Mucosa of rectum (tissue), 2 donors: Measurements from ENCODE around the gene PLCH1.

Experiments used
- H3K27ac ChIP-seq, 2 donors: one replicate each; pipeline ENCODE4 v1.7.0; 2013; ENCODE audit warnings: inconsistent platforms in 2 of 2, low read depth in 2 of 2, low read length in 2 of 2
- H3K27me3 ChIP-seq, 2 donors: one replicate each; pipeline ENCODE4 v1.7.0; 2013; ENCODE audit warnings: low read length in 2 of 2; ENCODE audit not compliant: control insufficient read depth in 2 of 2, insufficient read depth in 2 of 2
- H3K36me3 ChIP-seq, 2 donors: one replicate each; pipeline ENCODE4 v1.7.0; 2013; ENCODE audit warnings: low read length in 2 of 2; ENCODE audit not compliant: control insufficient read depth in 2 of 2, insufficient read depth in 2 of 2
- H3K4me1 ChIP-seq, 2 donors: one replicate each; pipeline ENCODE4 v1.7.0; 2013; ENCODE audit warnings: low read length in 2 of 2, mild to moderate bottlenecking in 1 of 2; ENCODE audit not compliant: control insufficient read depth in 2 of 2, insufficient read depth in 2 of 2
- H3K4me3 ChIP-seq, 2 donors: one replicate each; pipeline ENCODE4 v1.7.0; 2013; ENCODE audit warnings: low read length in 2 of 2
- H3K9ac ChIP-seq, 2 donors: one replicate each; pipeline ENCODE4 v1.7.0; 2013; ENCODE audit warnings: low read length in 2 of 2, low read depth in 1 of 2, mild to moderate bottlenecking in 1 of 2
- H3K9me3 ChIP-seq, 2 donors: one replicate each; pipeline ENCODE4 v1.7.0; 2013; ENCODE audit warnings: low read length in 2 of 2; ENCODE audit not compliant: control insufficient read depth in 2 of 2
- donor health status: healthy.
- donor health status: Normal muscosa, but diverticular disease.

The PLCH1 gene

GRCh38 chr3:155369735-155370134 lies 375.1 kb downstream of the PLCH1 start:
- Histone ChIP-seq H3K9ac (no peak overlapping the region), H3K9me3 (peaks cover 0 to 3% of the 10 kb centered on the region in 2 donors), H3K4me3 (no peak overlapping the region), H3K36me3 (no peaks in the 10 kb centered on the region), H3K27ac (no peak overlapping the region), H3K4me1 (no peaks in the 10 kb centered on the region), H3K27me3 (no peaks in the 10 kb centered on the region)

- no peaks in the 10 kb centered on the region for H3K4me1 ChIP-seq
Observed at GRCh38 chr3:155369244-155369643, 375.6 kb downstream of the PLCH1 start.

GRCh38 chr3:155368786-155369185 lies 376.1 kb downstream of the PLCH1 start:
- Histone ChIP-seq H3K36me3 (no peaks in the 10 kb centered on the region), H3K27me3 (no peaks in the 10 kb centered on the region), H3K4me1 (no peaks in the 10 kb centered on the region), H3K4me3 (no peak overlapping the region), H3K9me3 (peaks cover 0 to 3% of the 10 kb centered on the region in 2 donors), H3K9ac (no peak overlapping the region), H3K27ac (no peak overlapping the region)

More at GRCh38 chr3:155369244-155369643, 375.6 kb downstream of the PLCH1 start:
- Histone ChIP-seq H3K4me3 (no peak overlapping the region), H3K27me3 (no peaks in the 10 kb centered on the region), H3K9ac (no peak overlapping the region), H3K9me3 (peaks cover 0 to 3% of the 10 kb centered on the region in 2 donors), H3K27ac (no peak overlapping the region), H3K36me3 (no peaks in the 10 kb centered on the region)

DNA sequence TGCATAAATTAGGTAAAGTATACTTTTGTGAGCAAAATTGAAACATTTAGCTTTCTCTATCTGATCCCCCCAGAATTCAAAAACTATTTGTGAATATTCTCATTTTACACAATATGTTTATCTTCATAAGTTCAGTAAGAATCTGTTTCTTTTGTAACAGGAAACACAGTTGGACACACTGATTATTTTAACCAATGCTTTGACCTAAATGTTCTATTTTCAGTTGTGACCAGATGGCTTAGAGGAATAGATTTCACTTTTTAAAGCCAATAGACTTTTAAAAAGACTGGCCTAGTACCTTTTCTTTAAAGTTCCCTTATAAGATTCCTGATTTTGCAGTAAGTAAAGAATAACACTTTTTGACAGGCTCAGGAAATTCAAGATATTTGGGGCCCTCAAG lies 377.4 kb downstream of the PLCH1 start:
- Histone ChIP-seq H3K4me1 (no peaks in the 10 kb centered on the region), H3K27me3 (no peaks in the 10 kb centered on the region), H3K36me3 (no peaks in the 10 kb centered on the region), H3K9ac (no peak overlapping the region), H3K27ac (no peak overlapping the region), H3K9me3 (peaks cover 0 to 3% of the 10 kb centered on the region in 2 donors), H3K4me3 (no peak overlapping the region)

DNA sequence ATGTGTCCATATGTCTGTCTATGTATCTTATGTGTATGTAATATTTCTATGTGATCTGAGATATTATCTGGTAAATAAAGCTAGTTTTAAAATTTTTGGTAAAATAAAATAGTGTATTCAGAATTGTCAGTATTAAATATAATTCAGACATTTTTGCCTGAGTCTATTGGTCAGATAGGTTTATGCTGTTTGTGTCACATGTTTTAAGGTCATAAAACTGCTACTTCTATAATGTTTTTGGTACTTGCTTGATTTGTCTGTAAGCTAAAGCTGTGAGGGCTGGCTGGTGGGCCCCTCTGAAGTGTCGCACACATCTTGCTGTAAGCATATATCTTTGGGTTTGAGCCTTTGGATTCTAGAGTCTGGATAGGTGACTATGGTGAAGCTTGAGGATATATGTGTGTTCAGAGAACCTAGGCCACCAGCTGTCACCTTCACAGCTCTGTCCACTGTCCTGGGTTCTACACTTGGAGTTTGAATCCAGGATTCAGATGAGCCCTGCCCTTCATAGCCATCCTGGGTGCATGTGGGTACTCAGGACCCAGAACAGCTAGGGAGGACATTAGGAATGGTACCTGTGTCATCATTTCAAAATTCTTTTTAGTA lies 379.6 kb downstream of the PLCH1 start:
- H3K27ac ChIP-seq = no peak overlapping the region
- H3K9ac ChIP-seq = no peak overlapping the region
- H3K4me3 ChIP-seq = no peak overlapping the region
- no peaks in the 10 kb centered on the region for H3K27me3 ChIP-seq
- H3K4me1 ChIP-seq = no peaks in the 10 kb centered on the region
- H3K9me3 ChIP-seq = peaks cover 0 to 3% of the 10 kb centered on the region in 2 donors
- H3K36me3 ChIP-seq = no peaks in the 10 kb centered on the region

GRCh38 chr3:155364492-155364891 lies 380.4 kb downstream of the PLCH1 start:
- no peaks in the 10 kb centered on the region for H3K36me3 ChIP-seq
- H3K4me1 ChIP-seq = no peaks in the 10 kb centered on the region
- H3K27me3 ChIP-seq = no peaks in the 10 kb centered on the region
- no peak overlapping the region for H3K27ac ChIP-seq
- no peak overlapping the region for H3K4me3 ChIP-seq
- H3K9ac ChIP-seq = no peak overlapping the region
- H3K9me3 ChIP-seq = peaks cover 0 to 3% of the 10 kb centered on the region in 2 donors

DNA sequence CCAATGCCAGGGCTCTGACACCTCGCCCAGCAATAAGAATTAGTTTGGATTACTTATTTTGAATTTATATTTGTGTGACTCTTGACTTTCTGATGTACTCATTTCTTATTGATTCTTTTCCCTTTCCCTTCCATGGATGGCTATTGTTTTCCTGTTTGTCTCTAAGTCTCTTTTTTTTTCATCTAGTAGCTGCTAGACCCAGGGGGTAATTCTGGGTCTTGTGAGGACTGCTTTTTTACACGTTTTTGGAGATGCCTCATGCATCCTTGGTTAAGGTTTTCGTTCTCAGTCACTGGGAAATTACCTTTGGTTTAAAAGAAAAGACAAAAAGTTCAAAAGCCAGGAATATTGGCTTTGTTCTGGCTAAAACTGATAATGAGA lies 381.2 kb downstream of the PLCH1 start:
- H3K36me3 ChIP-seq = no peaks in the 10 kb centered on the region
- no peak overlapping the region for H3K9ac ChIP-seq
- H3K4me1 ChIP-seq = no peaks in the 10 kb centered on the region
- H3K4me3 ChIP-seq = no peak overlapping the region
- H3K27me3 ChIP-seq = no peaks in the 10 kb centered on the region
- H3K27ac ChIP-seq = no peak overlapping the region
- H3K9me3 ChIP-seq = peaks cover 0 to 3% of the 10 kb centered on the region in 2 donors

DNA sequence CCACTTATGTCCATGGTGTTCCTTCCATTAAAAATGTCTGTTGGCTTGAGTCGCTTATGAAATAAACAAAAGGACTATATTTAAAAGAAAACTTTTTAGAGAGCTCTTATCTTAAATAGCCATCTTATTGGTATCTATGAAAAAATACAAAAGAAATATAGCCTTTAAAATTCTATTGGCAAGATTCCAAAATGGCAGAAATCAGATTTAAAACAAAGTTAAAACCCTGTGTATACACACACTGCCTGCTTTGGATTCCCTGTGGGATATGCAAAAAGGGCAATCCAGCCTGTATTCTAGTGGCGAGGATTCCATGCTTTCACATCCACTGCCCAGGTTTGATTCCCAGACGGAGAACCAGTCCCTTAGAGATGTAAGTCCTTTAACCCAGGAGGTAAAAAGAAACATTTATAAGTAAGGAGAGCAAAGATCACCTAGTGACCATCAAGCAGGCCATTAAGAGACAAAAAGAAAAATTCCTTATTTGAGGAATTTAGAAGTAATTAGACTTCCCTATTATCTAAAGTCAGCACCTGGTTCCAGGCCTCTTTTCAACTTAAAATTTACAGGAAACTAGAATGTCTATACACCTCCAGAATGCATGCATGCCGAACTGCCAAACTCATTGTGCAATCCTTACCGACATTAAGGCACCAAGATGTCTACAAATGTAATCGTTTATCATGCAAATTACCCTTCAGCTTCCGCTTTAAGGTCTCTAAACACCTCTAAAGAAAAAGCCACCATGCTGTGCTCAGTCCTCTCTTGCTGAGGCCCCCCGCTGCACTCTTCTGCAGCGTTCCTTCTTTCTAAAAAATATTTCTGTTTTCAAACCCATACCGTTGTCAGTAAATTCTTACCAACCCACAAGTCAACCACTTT lies 381.8 kb downstream of the PLCH1 start:
- Histone ChIP-seq H3K27ac (no peak overlapping the region), H3K4me3 (no peak overlapping the region), H3K27me3 (no peaks in the 10 kb centered on the region), H3K9me3 (peaks cover 0 to 3% of the 10 kb centered on the region in 2 donors), H3K4me1 (no peaks in the 10 kb centered on the region), H3K36me3 (no peaks in the 10 kb centered on the region), H3K9ac (no peak overlapping the region)

- no peak overlapping the region for H3K27ac ChIP-seq
- H3K9ac ChIP-seq = no peak overlapping the region
- no peak overlapping the region for H3K4me3 ChIP-seq
- peaks cover 0 to 1% of the 10 kb centered on the region in 2 donors for H3K9me3 ChIP-seq
- H3K4me1 ChIP-seq = no peaks in the 10 kb centered on the region
- H3K36me3 ChIP-seq = no peaks in the 10 kb centered on the region
- no peaks in the 10 kb centered on the region for H3K27me3 ChIP-seq
Observed at GRCh38 chr3:155360281-155360680, 384.6 kb downstream of the PLCH1 start.

- H3K9ac ChIP-seq = no peak overlapping the region
- H3K9me3 ChIP-seq = no peaks in the 10 kb centered on the region
- no peaks in the 10 kb centered on the region for H3K4me1 ChIP-seq
- H3K36me3 ChIP-seq = no peaks in the 10 kb centered on the region
- H3K27me3 ChIP-seq = no peaks in the 10 kb centered on the region
- H3K27ac ChIP-seq = no peak overlapping the region
- no peak overlapping the region for H3K4me3 ChIP-seq
Observed at GRCh38 chr3:155356594-155357370, 388.1 kb downstream of the PLCH1 start.
